Stomach smooth muscle (tissue), 2 donors: ENCODE data around the gene LDAH.
A peak's percentile ranks its signal among the peaks of the same experiment; 100 is the strongest.

ENCODE experiments used
- H3K27ac ChIP-seq: one replicate; pipeline ENCODE4 v1.7.0; 2013; ENCODE audit warnings: mild to moderate bottlenecking, low read length, inconsistent platforms
- H3K27me3 ChIP-seq, 2 donors: one replicate each; pipeline ENCODE4 v1.7.0; 2013; ENCODE audit warnings: low read length in 2 of 2; ENCODE audit not compliant: insufficient read depth in 2 of 2, control insufficient read depth in 1 of 2
- H3K36me3 ChIP-seq, 2 donors: one replicate each; pipeline ENCODE4 v1.7.0; 2013; ENCODE audit warnings: low read length in 2 of 2; ENCODE audit not compliant: control insufficient read depth in 2 of 2, insufficient read depth in 2 of 2
- H3K4me1 ChIP-seq: one replicate; pipeline ENCODE4 v1.7.0; 2013; ENCODE audit warnings: low read length; ENCODE audit not compliant: control insufficient read depth, insufficient read depth
- H3K4me3 ChIP-seq, 2 donors: one replicate each; pipeline ENCODE4 v1.7.0; 2013; ENCODE audit warnings: low read length in 2 of 2
- H3K9ac ChIP-seq, 2 donors: one replicate each; pipeline ENCODE4 v1.7.0; 2013; ENCODE audit warnings: low read length in 2 of 2, mild to moderate bottlenecking in 1 of 2
- H3K9me3 ChIP-seq, 2 donors: one replicate each; pipeline ENCODE4 v1.7.0; 2013; ENCODE audit warnings: low read length in 2 of 2; ENCODE audit not compliant: control insufficient read depth in 2 of 2
- donor health status: healthy.
- donor health status: Pancreatic carcinoma.

The LDAH gene

GRCh38 chr2:20643060-20643459 is 179.8 kb downstream of the LDAH start:
- Histone ChIP-seq H3K4me3 (no peak overlapping the region), H3K27me3 (no peaks in the 10 kb centered on the region), H3K36me3 (peaks cover 21 to 45% of the 10 kb centered on the region in 2 donors), H3K4me1 (peaks cover 78% of the 10 kb centered on the region), H3K9ac (peak overlapping the region in 1 of 2 donors; percentile 21), H3K9me3 (no peaks in the 10 kb centered on the region), H3K27ac (peak overlapping the region; percentile 99)

GRCh38 chr2:20642055-20642971 is 180.6 kb downstream of the LDAH start:
- peak overlapping the region; percentile 99 for H3K27ac ChIP-seq
- no peaks in the 10 kb centered on the region for H3K9me3 ChIP-seq
- H3K9ac ChIP-seq, result peak overlapping the region; percentile 65 to 85
- peak overlapping the region in 1 of 2 donors; percentile 57 for H3K4me3 ChIP-seq
- H3K36me3 ChIP-seq, result peaks cover 21 to 48% of the 10 kb centered on the region in 2 donors
- H3K4me1 ChIP-seq, result peaks cover 78% of the 10 kb centered on the region
- no peaks in the 10 kb centered on the region for H3K27me3 ChIP-seq

GRCh38 chr2:20641123-20641985 is 181.5 kb downstream of the LDAH start:
- no peaks in the 10 kb centered on the region for H3K27me3 ChIP-seq
- peak overlapping the region; percentile 65 to 85 for H3K9ac ChIP-seq
- peaks cover 79% of the 10 kb centered on the region for H3K4me1 ChIP-seq
- H3K36me3 ChIP-seq, result peaks cover 19 to 43% of the 10 kb centered on the region in 2 donors
- peak overlapping the region; percentile 99 for H3K27ac ChIP-seq
- H3K9me3 ChIP-seq, result no peaks in the 10 kb centered on the region
- peak overlapping the region; percentile 20 to 57 for H3K4me3 ChIP-seq

GRCh38 chr2:20640411-20641122 is 182.3 kb downstream of the LDAH start:
- no peaks in the 10 kb centered on the region for H3K9me3 ChIP-seq
- H3K9ac ChIP-seq, result peak overlapping the region; percentile 65 to 85
- H3K4me3 ChIP-seq, result peak overlapping the region in 1 of 2 donors; percentile 57
- H3K27ac ChIP-seq, result peak overlapping the region; percentile 99
- H3K4me1 ChIP-seq, result peaks cover 80% of the 10 kb centered on the region
- no peaks in the 10 kb centered on the region for H3K27me3 ChIP-seq
- peaks cover 17 to 42% of the 10 kb centered on the region in 2 donors for H3K36me3 ChIP-seq

GRCh38 chr2:20638646-20639430 is 184.1 kb downstream of the LDAH start:
- Histone ChIP-seq H3K9me3 (no peaks in the 10 kb centered on the region), H3K9ac (peak overlapping the region; percentile 65 to 85), H3K4me1 (peaks cover 92% of the 10 kb centered on the region), H3K27me3 (no peaks in the 10 kb centered on the region), H3K4me3 (peak overlapping the region in 1 of 2 donors; percentile 57), H3K36me3 (peaks cover 10 to 28% of the 10 kb centered on the region in 2 donors), H3K27ac (peak overlapping the region; percentile 99)

GRCh38 chr2:20638014-20638413 is 184.9 kb downstream of the LDAH start:
- peaks cover 98% of the 10 kb centered on the region for H3K4me1 ChIP-seq

GRCh38 chr2:20637147-20637546 is 185.8 kb downstream of the LDAH start:
- Histone ChIP-seq H3K4me3 (peak overlapping the region in 1 of 2 donors; percentile 22), H3K9me3 (no peaks in the 10 kb centered on the region), H3K27ac (peak overlapping the region; percentile 99), H3K27me3 (no peaks in the 10 kb centered on the region), H3K36me3 (peaks cover 5 to 25% of the 10 kb centered on the region in 2 donors), H3K4me1 (peaks cover 95% of the 10 kb centered on the region), H3K9ac (peak overlapping the region; percentile 65 to 85)

More at GRCh38 chr2:20638014-20638413, 184.9 kb downstream of the LDAH start:
- no peaks in the 10 kb centered on the region for H3K27me3 ChIP-seq
- peak overlapping the region; percentile 65 to 85 for H3K9ac ChIP-seq
- peak overlapping the region; percentile 99 for H3K27ac ChIP-seq
- H3K4me3 ChIP-seq, result peak overlapping the region in 1 of 2 donors; percentile 57
- peaks cover 6 to 23% of the 10 kb centered on the region in 2 donors for H3K36me3 ChIP-seq
- no peaks in the 10 kb centered on the region for H3K9me3 ChIP-seq

GRCh38 chr2:20635675-20636584 is 187.0 kb downstream of the LDAH start:
- H3K4me1 ChIP-seq, result peaks cover 94% of the 10 kb centered on the region
- H3K9me3 ChIP-seq, result no peaks in the 10 kb centered on the region
- H3K4me3 ChIP-seq, result peak overlapping the region in 1 of 2 donors; percentile 49
- peak overlapping the region; percentile 65 to 80 for H3K9ac ChIP-seq
- no peaks in the 10 kb centered on the region for H3K27me3 ChIP-seq
- H3K27ac ChIP-seq, result peak overlapping the region; percentile 99
- H3K36me3 ChIP-seq, result peaks cover 5 to 24% of the 10 kb centered on the region in 2 donors

GRCh38 chr2:20635113-20635510 is 187.8 kb downstream of the LDAH start:
- no peaks in the 10 kb centered on the region for H3K9me3 ChIP-seq
- H3K4me1 ChIP-seq, result peaks cover 94% of the 10 kb centered on the region
- peak overlapping the region; percentile 65 to 80 for H3K9ac ChIP-seq
- H3K36me3 ChIP-seq, result peaks cover 5 to 23% of the 10 kb centered on the region in 2 donors
- H3K27ac ChIP-seq, result peak overlapping the region; percentile 99
- H3K4me3 ChIP-seq, result no peak overlapping the region
- H3K27me3 ChIP-seq, result no peaks in the 10 kb centered on the region
